Common myeloid progenitor, CD34-positive (primary cell): Measurements from ENCODE around the gene KLHDC1.

Experiments
- CTCF ChIA-PET: fragments of 350-600 bp; sonication (Branson Sonifier 250); formaldehyde crosslinking; loops from one replicate; lab custom pipeline; 2021; ENCODE audit warnings: antibody characterized with exemption; lab: Charles Lee
- POLR2A ChIA-PET: fragments of 350-600 bp; sonication (Branson Sonifier 250); formaldehyde crosslinking; loops from one replicate; lab custom pipeline; 2021; ENCODE audit warnings: antibody characterized with exemption; lab: Charles Lee
- DNase-seq, 3 donors: peaks; one replicate each; pipeline versions ENCODE4 v3.0.0 to v3.0.0-alpha.2; 2013
- H3K27ac ChIP-seq, 2 experiments: 1 replicate in 1 of 2; 2 replicates in 1 of 2; pipeline ENCODE4 v1.7.0; 2013; ENCODE audit warnings: inconsistent platforms in 2 of 2, low read length in 2 of 2, mild to moderate bottlenecking in 2 of 2, low read depth in 1 of 2, moderate library complexity in 1 of 2; ENCODE audit not compliant: severe bottlenecking in 2 of 2, insufficient read depth in 1 of 2, poor library complexity in 1 of 2
- H3K27me3 ChIP-seq, 5 experiments: replicated peaks in 2 of 5; 1 replicate in 3 of 5; 2 replicates in 2 of 5; pipeline versions ENCODE4 v1.6.1 to v1.7.0; 2013; ENCODE audit warnings: low read length in 4 of 5, mild to moderate bottlenecking in 2 of 5, moderate library complexity in 2 of 5, inconsistent platforms in 1 of 5; ENCODE audit not compliant: insufficient read depth in 5 of 5, control insufficient read depth in 4 of 5
- H3K36me3 ChIP-seq, 4 experiments: 1 replicate in 2 of 4; 2 replicates in 2 of 4; pipeline versions ENCODE4 v1.6.1 to v1.7.0; 2013; ENCODE audit warnings: low read length in 3 of 4, control low read depth in 1 of 4, mild to moderate bottlenecking in 1 of 4; ENCODE audit not compliant: control insufficient read depth in 4 of 4, insufficient read depth in 4 of 4
- H3K4me1 ChIP-seq, 4 experiments: 1 replicate in 3 of 4; 2 replicates in 1 of 4; pipeline versions ENCODE4 v1.6.1 to v1.7.1; 2013; ENCODE audit warnings: low read length in 3 of 4, mild to moderate bottlenecking in 3 of 4, control low read depth in 1 of 4, inconsistent platforms in 1 of 4, moderate library complexity in 1 of 4; ENCODE audit not compliant: control insufficient read depth in 4 of 4, insufficient read depth in 4 of 4; ENCODE audit errors: control extremely low read depth in 1 of 4
- H3K4me3 ChIP-seq, 7 experiments: 1 replicate in 4 of 7; 2 replicates in 3 of 7; pipeline versions ENCODE4 v1.5.1 to v1.7.0; 2013; ENCODE audit warnings: mild to moderate bottlenecking in 7 of 7, low read length in 6 of 7, moderate library complexity in 6 of 7, inconsistent platforms in 2 of 7, low read depth in 2 of 7, control low read depth in 1 of 7; ENCODE audit not compliant: insufficient read depth in 4 of 7, control insufficient read depth in 1 of 7; ENCODE audit errors: extremely low read depth in 1 of 7
- H3K9me3 ChIP-seq, 5 experiments: 1 replicate in 4 of 5; 2 replicates in 1 of 5; pipeline versions ENCODE4 v1.6.1 to v1.7.1; 2013; ENCODE audit warnings: low read length in 4 of 5, mild to moderate bottlenecking in 2 of 5, inconsistent platforms in 1 of 5, low read depth in 1 of 5, moderate library complexity in 1 of 5; ENCODE audit not compliant: control insufficient read depth in 4 of 5, insufficient read depth in 2 of 5; ENCODE audit errors: control extremely low read depth in 1 of 5
- WGBS: methylation state at CpG from one replicate; pipeline ENCODE4 v1.1.5; 2013; ENCODE audit not compliant: insufficient coverage; 5-methylcytosine and 5-hydroxymethylcytosine counted together

Gene KLHDC1

DNA sequence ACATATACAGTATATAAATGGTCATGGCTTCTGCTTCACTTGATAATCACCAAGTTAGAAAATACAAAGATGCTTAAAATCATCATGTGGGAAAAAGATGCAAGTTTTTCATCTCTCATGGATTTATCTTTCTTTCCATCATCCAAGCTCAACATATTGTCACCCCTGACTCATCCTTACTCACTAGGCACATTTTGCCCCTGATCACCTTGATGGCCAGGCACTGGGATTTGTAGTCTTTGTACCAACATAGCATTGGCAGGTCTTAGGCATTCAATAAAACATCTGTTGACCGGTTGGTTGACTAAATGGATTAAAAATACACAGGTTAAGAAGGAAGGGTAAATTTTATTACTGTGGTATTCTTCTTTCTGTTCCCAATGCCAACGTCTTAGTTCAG lies 103.1 kb downstream of the KLHDC1 start:
- Histone ChIP-seq H3K27ac (no peak overlapping the region), H3K4me1 (no peaks in the 10 kb centered on the region), H3K27me3 (no peaks in the 10 kb centered on the region), H3K4me3 (no peak overlapping the region), H3K9me3 (no peaks in the 10 kb centered on the region), H3K36me3 (peaks cover 21 to 87% (median 57%) of the 10 kb centered on the region in 4 experiments)
- no peak for DNase-seq
- 100% methylated on average over 1 of the region's 2 CpGs for WGBS
- CTCF ChIA-PET: no interaction called here
- POLR2A ChIA-PET: no interaction called here
